GM21723 (cell line): Measurements from ENCODE around the gene EPB41L4A.
"Not testable (repeated sequence)": the region's sequence is repeated elsewhere in the genome, so short reads cannot be mapped to it uniquely, and the experiment has no call there.

Experiments
- ATAC-seq: cut with Tn5 transposase; IDR thresholded peaks from one replicate; pipeline ENCODE4 v1.9.1; 2021; ENCODE audit warnings: mild to moderate bottlenecking, moderate library complexity; ENCODE audit not compliant: unreplicated experiment

The EPB41L4A gene

GRCh38 chr5:112264151-112264550 lies 154.9 kb downstream of the EPB41L4A start:
- ATAC-seq: no peak

- ATAC-seq: no peak
Observed at GRCh38 chr5:112263469-112263868, 155.6 kb downstream of the EPB41L4A start.

- no peak for ATAC-seq
Observed at GRCh38 chr5:112258571-112258970, 160.5 kb downstream of the EPB41L4A start.

- ATAC-seq: no peak
Observed at GRCh38 chr5:112257976-112258375, 161.1 kb downstream of the EPB41L4A start.

- ATAC-seq: no peak
Observed at GRCh38 chr5:112257005-112257404, 162.1 kb downstream of the EPB41L4A start.

- ATAC-seq: no peak
Observed at GRCh38 chr5:112254303-112254702, 164.8 kb downstream of the EPB41L4A start.

GRCh38 chr5:112253478-112254250 lies 165.4 kb downstream of the EPB41L4A start:
- no peak for ATAC-seq

- no peak for ATAC-seq
Observed at GRCh38 chr5:112250551-112250950, 168.5 kb downstream of the EPB41L4A start.

GRCh38 chr5:112248623-112249022 lies 170.5 kb downstream of the EPB41L4A start:
- no peak for ATAC-seq

GRCh38 chr5:112247960-112248359 lies 171.1 kb downstream of the EPB41L4A start:
- ATAC-seq: no peak

- ATAC-seq: no peak
Observed at GRCh38 chr5:112245656-112246055, 173.4 kb downstream of the EPB41L4A start.

GRCh38 chr5:112239996-112240395 lies 179.1 kb downstream of the EPB41L4A start:
- no peak for ATAC-seq

- no peak for ATAC-seq
Observed at GRCh38 chr5:112238473-112238872, 180.6 kb downstream of the EPB41L4A start.

- ATAC-seq: no peak
Observed at GRCh38 chr5:112237456-112237855, 181.6 kb downstream of the EPB41L4A start.

GRCh38 chr5:112234000-112234399 lies 185.1 kb downstream of the EPB41L4A start:
- no peak for ATAC-seq

- no peak for ATAC-seq
Observed at GRCh38 chr5:112232667-112233066, 186.4 kb downstream of the EPB41L4A start.

GRCh38 chr5:112230606-112231005 lies 188.5 kb downstream of the EPB41L4A start:
- no peak for ATAC-seq

GRCh38 chr5:112228667-112229066 lies 190.4 kb downstream of the EPB41L4A start:
- no peak for ATAC-seq

- no peak for ATAC-seq
Observed at GRCh38 chr5:112227911-112228631, 191.0 kb downstream of the EPB41L4A start.

GRCh38 chr5:112226215-112226614 lies 192.9 kb downstream of the EPB41L4A start:
- no peak for ATAC-seq

GRCh38 chr5:112222997-112223396 lies 196.1 kb downstream of the EPB41L4A start:
- not testable (repeated sequence) for ATAC-seq

- ATAC-seq: no peak
Observed at GRCh38 chr5:112221128-112221527, 197.9 kb downstream of the EPB41L4A start.
